ENCODE data around the gene MTCP1.

Gene MTCP1, protein sequence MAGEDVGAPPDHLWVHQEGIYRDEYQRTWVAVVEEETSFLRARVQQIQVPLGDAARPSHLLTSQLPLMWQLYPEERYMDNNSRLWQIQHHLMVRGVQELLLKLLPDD

DNA sequence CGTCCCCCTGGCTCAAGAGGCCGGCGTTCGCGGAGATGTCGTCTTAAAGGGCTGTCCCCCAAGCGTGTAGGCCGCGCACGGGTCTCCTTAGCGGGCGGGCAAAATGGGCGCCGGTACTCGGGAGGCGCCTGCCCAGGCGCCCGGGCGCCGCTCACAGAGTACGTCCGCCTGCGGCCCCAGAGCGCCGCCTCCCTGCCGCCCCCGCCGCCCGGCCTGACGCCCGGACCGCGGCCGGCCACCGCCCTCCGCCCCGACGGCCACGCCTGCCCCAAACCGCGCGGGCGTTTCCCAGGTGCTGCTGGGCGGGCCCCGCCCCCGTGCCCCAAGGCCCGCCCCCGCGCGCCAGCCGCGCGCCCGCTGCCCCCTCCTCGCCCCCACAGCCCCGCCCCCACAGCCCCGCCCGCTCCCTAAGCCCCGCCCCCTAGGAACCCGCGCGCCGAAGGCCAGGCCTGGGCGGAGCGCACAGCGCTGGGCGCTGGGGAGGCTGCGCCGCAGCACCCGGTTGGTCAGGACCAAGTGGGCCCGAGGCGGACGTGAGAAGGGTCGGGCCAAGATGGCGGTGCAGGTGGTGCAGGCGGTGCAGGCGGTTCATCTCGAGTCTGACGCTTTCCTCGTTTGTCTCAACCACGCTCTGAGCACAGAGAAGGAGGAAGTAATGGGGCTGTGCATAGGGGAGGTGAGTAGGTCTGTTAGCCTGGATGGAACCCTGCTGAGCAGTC is at the start of gene MTCP1, which contains the start of the genes BRCC3 and CMC4:
TSS of gene MTCP1 (minus strand) at position 162 of the 719 bp plus-strand sequence. CDS start 5,126 bp downstream, outside the sequence.
TSS of gene BRCC3 (plus strand) at position 534 of the 719 bp plus-strand sequence. CDS start at position 554, 20 bp downstream.
TSS of gene CMC4 (minus strand) at position 162 of the 719 bp plus-strand sequence. CDS start 7,113 bp downstream, outside the sequence.
- peak; percentile 62 for DNase-seq (ENCODE audit: low spot score)

DNA sequence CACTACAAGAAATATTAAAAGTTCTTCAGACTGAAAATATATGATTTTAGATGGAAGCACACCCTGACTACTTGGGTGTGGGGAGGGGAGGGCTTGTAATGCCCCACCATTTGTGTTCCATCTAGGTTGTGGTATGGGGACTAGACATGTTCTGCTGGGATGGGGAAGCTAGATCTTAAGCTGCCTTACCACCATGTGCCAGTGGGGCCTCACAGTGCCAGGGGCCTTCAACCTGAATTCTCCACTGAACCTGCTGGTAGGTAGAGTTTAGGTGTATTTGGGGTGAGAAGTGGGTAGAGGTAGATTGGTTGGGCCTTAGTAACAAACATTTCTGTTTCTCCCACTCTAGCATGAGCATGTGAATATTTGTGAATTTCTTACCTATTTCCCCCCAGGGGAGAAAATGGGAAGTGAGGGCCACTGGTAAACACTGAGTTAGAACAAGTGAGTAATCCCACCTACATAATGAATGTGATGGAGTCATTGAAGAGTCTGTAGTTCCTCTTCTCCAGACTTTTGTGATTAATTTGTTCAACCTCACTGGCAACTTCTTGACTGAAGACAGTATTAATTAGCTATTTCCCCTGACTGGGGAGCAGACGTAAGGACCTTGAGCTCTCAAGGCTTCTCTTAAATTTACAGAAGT is 44.4 kb upstream of the MTCP1 start:
- DNase-seq (ENCODE audit: low spot score): no peak

DNA sequence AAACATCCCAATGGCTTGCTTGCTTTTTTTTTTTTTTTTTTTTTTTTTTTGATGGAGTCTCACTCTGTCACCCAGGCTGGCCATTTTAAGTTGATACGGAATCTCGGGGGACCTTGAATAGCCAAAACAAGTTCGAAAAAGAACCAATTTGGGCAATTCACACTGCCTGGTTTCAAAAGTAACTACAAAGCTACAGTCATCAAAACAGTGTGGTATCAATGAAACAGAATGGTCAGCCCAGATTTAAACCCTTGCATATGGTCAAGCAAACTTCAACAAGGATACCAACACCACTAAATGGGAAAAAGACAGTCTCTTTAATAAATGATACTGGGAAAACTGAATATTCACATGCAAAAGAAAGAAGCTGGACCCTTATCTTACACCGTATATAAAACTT is 42.2 kb upstream of the MTCP1 start:
- no peak for DNase-seq (ENCODE audit: low spot score)

DNA sequence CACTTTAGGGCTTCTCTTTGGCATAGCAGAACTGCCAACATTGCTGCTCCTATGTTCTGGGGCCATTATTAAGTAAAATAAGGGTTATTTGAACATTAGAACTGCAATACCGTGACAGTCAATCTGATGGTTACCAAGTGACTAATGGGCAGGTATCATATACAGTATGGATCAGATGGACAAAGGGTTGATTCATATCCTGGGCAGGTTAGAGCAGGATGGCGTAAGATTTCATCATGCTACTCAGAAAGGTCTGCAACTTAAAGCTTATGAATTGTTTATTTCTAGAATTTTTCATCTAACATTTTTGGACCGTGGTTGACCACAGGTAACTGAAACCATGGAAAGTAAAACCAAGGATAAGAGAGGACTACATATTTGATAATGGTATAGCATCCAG is 41.2 kb upstream of the MTCP1 start:
- no peak for DNase-seq (ENCODE audit: low spot score)

DNA sequence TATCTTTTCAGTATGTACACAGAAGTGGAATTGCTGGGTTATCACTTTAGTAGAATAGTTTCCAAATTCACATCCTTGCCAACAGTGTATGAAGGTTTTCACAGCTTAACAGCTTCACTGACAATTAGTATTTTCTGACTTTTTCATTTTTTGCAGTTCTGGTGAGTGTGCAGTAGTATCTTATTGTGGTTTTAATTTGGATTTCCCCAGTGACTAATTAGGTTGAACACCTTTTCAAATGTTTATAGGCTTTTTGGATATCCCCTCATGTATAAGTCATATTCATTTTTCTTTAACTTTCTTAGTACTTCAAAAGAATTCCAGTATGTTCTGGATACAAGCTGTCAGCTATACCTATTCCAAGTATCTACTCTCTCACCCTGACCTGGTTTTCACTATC is 37.5 kb upstream of the MTCP1 start:
- no peak for DNase-seq (ENCODE audit: low spot score)

DNA sequence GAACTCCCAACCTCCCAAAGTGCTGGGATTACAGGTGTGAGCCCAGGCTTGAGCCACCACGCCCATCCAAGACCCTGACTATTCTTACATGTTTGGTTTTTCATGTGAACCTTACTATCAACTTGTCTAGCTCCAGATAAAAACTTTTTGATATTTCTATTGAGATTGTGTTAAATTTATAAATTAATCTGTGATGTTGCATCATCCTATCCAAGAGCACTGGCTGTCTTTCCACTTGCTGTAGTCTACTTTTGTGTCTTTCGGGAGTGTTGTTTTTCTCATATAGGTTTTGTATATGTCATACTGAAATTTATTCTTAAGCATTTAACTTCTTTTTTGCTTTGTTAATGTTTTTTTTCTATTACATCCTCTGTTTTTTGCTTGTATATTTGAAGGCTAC is 35.0 kb upstream of the MTCP1 start:
- no peak for DNase-seq (ENCODE audit: low spot score)

DNA sequence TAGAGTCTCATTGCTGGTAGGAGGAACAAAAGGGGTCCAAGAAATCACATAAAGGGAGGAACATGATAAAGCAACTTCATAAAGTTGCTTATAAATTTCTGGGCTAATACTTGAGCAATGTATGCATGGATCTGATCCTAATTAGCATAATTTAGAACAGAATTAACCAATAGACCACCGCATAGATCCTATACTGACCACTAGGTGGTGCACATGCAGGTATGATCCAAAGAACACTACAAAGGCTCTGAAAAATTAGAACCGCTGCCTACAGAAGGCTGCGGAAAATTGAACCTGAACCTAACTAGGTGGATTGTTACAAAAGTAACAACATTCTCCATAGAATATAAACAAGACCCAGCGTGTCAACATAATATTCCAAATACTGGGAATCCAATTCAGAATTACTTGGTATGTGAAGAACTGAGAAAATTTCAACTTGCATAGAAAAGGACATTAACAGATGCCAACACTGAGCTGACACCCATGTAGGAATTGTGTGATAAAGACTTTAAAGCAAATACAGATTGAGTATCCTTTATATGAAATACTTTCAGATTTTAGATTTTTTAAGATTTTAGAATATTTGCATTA is 23.6 kb upstream of the MTCP1 start:
- peak; percentile 13 for DNase-seq (ENCODE audit: low spot score)

DNA sequence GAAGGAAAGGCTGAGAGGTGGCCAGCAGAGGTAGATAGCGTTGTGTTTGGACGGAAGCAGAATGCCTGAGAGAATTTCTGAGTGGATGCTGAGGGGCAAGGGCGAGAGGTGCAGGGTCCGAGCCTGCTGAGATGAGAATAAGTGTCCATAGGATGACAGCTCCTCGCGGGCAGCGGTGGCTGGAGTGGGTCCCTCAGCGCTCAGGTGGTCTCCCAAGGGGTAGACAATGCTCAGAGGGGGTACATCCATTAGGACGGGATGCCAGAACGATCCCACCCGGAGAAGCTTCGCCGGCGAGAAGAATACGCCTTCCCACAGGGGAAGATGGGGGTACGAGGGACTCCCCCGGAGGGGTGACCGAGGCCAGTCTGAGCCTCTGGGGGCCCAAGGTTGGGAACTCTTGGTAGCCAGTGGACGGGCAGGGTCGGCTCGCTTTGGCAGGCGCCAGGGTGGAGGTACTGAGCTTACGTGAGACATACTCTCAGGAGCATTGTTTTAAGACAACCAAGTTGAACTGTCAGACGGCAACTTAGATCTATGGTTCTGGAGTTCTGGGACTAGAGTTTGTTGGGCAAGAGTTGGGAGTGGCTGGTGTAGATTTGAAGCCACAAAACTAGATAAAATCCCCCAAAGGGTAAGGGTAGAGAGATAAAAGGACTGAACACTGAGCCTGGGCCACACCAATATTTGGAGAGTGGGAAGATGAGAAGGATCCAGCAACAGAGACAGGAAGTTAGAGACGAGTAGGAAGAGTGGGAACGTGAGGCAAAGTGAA is 16.2 kb upstream of the MTCP1 start:
- no peak for DNase-seq (ENCODE audit: low spot score)

DNA sequence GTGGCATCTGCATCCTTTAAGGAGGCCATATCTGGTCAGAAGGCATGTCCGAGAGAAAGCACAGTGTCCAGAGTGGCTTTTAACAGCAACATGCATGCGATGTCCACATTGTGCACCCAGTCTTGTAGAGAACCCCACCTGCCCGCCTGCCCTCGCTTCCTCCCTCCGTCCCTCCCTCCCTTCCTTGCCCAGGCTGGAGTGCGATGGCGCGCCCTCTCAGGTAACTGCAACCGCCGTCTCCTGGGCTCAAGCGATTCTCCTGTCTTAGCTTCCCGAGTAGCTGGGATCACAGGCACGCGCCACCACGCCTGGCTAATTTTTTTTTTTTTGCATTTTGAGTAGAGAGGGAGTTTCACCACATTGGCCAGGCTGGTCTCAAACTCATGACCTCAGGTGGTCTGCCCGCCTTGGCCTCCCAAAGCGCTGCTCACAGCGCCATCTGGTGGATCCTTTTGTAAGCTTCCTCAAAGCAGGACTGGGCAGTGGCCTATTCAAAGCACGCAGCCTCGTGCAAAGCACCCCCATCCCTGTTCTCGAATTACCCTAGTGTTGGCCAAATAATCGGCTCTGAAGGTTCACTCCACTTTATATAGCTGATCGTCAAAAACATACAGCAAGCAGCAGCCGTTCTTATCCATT is 15.4 kb upstream of the MTCP1 start:
- DNase-seq (ENCODE audit: low spot score): no peak

DNA sequence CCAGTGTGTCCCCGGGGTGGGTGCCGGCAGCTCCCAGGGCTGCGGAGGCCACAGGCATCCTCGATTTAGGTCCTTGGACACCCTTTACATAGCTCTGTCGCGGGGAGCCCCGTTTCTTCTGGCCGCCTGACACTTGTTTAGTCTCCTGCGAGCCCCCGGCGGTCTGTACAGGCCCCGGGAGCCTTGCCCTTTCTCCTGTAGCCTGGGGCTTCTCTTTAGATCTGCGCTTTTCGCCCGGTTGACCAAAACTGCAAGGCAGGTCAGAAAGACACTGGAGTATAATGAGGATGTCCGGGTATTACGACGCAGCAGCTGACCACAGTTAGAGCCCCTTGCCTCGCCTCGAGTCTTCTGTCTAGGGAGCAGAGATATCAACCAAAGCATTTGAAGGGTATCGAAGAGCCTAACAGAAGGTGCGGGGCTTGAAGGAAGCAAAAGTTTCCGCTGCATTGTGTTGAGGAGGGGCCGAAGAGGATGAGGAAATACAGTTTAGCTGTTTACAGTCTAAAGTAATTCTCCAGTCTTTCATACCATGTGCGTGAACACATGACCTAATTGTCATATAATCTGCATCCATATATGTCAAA is 851 bp upstream of the MTCP1 start:
- DNase-seq (ENCODE audit: low spot score): no peak

DNA sequence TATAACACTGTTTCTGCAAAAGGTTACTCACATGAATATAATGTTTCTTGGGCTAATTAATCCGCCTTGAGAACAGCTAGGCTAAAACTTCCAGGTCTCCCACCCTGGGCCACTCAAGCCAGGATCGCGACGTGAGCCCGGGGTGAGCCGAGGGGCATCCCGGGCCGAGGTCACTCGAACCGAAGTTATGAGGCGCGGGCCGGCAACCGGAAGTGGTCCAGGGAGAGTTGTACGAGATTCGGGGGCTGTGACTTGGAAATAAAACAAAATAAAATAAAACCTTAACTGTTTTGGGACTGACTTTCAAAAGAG is 317 bp downstream of the MTCP1 start:
- no peak for DNase-seq (ENCODE audit: low spot score)

DNA sequence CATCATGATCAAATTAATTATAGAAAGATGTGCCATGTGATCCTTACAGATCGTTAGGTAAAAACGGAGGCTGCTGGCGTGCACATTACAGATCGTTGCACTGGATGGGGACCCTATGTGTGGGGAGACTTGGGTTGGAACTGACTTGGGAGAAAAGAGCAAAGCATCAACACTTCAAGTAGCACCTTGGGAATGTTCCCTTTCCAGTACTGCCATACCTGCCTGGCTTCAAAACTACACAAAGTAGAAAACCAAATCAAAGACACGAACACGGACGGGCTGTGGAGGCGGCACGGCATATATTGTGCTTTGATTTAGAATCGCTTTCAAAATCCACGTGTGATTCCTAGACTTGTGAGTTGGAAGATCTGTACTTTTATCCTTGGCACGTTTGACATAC is 898 bp downstream of the MTCP1 start:
- DNase-seq (ENCODE audit: low spot score): no peak

DNA sequence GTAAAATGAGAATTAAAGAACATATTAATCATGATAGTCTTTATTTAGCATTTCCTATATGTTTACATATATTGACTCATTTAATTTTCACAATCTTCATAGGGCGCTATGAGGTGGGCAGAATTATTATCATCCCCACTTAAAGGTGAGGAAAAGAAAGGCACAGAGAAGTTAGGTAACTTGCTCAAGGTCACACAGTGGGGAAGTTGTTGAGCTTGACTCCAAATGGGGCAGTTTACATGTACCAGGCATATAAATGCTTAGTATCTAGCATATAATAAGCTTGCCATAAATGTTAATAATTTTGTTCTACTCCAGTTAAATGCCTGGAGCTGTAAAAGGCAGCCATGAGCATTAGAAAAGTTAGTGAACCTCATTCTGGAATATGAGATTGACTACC is 1.5 kb downstream of the MTCP1 start:
- no peak for DNase-seq (ENCODE audit: low spot score)

DNA sequence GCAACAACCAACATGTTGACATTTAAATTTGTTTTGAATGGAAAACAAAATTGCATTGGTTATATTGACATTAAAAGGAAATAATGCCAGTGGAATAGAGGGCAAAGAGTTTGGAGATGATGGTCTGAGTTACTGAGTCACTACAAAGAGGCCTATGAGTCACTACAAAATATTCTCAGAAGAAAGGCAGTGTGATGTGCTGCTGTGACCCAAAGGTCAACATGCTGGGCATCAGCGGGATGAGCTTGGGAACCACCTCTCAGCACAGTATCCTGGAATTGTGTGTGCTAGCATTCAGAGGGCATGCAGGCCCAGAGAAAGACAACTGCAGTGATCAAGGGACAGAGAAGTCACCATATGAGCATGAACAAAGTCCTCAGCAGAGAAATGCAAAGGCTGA is 2.8 kb downstream of the MTCP1 start:
- peak; percentile 32 for DNase-seq (ENCODE audit: low spot score)

DNA sequence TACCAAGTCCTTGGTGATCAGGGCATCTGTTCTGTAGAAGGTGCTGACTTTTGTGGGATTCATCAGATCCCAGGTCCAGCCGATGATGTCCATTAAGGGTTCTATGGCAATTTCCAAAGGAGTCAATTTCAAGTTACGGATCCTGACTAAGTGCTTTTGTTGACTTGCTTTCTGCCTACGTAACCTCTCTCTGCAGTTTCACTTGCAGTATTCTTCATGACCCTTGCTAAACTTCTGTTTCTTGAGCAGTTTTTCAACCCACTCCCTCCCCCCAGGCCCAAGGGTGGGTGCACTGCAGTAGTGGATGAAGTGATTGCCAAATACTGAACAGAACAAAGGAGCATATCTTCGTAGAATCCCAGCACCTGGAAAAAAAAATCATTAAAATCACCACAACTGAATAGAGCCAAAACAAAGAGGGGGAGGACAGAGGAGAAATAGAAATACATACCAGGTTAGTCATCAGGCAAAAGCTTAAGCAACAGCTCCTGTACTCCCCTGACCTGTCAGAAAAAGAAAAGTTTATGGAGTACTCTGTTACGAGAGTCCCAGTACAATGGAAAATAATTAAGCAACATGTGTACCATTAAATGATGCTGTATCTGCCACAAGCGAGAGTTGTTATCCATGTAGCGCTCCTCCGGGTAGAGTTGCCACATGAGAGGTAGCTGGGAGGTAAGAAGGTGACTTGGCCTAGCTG is 5.8 kb downstream of the MTCP1 start:
- no peak for DNase-seq (ENCODE audit: low spot score)

DNA sequence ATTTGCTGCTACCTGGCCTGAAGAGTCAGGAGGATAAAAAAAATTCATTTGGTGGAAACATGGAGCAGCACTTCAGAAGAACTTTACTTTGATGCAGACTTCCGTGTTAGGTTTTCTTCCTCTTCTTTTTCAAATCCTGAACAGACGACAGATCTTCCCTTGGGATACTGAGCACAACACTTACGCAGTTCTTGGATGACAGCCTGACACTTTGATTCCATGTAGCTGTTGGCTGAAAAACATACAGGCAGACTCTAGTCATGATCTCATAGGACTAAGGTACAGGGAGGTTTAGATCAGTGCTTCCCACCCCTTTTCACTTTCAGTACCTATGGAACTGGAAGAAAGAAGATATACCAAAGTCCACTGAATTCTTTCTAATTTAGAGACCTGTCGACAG is 9.2 kb downstream of the MTCP1 start:
- DNase-seq (ENCODE audit: low spot score): no peak

DNA sequence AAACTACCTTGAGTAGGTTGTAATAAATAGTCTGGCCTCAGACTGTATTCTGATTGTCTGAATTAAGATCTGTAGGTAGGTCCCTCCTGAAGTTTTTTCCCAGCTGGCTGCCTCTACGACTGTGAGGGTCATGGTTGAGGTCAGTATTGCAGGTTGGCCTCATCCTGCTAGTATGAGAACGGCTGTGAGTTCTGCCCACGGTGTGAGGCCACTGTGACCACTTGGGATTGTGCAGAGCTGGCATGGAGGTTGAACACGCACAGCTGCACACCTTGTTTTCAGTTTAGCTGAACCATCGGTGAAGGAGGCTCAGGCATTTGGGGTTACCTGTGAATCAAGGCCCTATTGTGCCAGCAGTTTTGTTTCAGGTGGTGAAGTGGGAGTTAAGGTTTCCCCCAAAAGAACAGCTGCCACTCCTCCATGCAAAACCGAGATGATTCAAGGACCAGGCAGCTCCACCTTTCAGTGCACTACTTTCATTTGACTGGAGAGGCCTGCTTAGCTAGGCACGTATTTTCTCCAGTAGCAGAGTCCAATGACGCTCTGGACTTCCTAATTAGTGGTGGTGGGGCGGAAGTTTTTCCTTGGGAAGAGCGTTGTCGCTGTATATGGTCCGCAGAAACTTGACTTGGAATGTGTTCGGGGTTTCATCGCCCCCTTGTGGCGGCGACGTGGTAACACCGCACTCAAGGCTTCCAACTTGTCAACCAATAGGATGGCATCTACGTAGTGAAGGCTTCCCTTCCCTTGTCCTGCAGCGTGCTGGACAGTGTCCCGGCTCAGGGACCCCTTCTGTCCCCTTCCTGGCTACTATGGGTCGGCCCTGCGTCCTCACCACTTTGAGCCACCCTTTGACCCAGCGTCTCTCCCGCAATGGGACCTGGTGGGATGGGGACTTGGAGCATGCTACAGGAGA is 13.8 kb downstream of the MTCP1 start:
- peak; percentile 56 for DNase-seq (ENCODE audit: low spot score)

DNA sequence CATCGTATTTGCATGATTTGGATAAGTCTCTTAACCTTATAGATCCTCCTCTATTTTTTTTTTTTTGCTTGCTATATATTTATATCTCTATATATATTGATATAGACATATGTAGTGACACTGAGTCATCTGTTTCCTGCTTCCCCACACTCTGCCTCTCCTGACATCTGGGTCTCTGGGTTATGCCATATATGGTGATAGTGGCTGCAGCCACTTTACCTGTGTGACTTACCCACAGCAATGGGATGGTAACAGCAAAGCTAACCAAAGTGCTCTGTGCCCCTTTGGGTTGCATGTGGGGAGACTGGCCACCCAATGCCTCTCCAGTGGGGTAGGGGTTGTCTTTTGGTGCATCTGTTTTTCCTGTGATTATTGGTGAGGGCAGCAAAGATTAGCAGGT is 14.5 kb downstream of the MTCP1 start:
- DNase-seq (ENCODE audit: low spot score): no peak

DNA sequence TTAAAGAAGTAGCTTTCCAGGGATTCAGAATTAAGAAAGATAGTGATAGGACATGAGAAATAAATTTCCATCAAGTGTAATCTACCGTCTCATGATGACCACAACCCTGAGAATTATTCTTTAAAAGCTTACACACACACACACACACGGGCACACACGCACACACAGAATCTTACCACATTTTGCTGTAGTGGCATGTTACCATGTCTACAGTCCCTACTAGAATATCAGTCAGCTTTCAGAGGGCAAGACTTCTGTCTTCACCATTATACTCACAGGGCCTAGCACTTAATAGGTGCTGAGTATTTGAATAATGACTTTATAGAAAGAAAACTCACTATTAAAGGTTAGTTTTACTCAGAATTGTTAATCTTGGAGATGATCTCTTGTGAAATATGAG is 15.4 kb downstream of the MTCP1 start:
- DNase-seq (ENCODE audit: low spot score): no peak

DNA sequence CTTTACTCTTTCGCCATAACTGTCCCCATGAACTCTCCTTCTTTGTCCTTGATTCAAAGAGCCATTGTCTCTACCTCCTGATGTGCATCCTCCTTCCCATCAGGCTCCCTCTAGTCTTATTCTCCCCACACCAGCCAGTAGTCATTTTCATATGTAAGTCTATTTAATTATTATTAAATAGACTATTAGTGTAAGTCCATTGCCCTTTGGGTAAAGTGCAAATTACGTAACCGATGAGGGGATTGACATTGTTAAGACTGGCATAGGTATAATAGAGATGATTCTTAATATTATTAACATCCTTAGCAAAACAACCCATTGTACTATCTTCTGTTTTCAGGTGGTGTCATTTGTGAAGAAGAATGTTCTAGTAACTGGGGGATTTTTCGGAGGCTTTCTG is 16.7 kb downstream of the MTCP1 start:
- no peak for DNase-seq (ENCODE audit: low spot score)

Measured in kidney capillary endothelial cell (primary cell).